ENCODE results near the gene CACNG4. TPM values are rescaled to one million over a fixed set of nuclear protein-coding genes. Genes with fewer than 3 reads are reported as not detected.
A peak's percentile ranks its signal among the peaks of the same experiment; 100 is the strongest.

CACNG4 gene
- total RNA-seq, 1 donor from 2014 or later: not detected

DNA sequence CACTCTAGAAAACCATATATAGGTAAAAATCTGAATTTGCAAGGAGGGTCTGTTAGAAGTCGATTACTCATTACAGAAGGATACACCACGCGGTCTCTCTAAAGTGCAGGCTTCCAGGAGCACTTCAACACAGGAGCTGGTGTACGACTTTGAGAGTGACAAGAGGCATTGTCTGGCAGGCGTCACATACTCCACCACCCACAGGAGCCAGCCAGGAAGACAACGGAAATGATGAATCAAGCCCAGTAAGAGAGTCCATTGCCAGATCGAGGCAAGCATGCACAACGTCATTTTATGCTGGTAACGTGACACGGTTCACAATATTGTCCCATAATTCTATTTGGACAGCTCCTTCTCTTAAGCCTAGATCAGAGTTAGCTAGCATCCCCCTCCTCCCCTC is 15.0 kb upstream of the CACNG4 start:
- no peaks in the 10 kb centered on the region for H3K36me3 ChIP-seq (ENCODE audit: control insufficient read depth, insufficient read depth, low read length)
- no peak for FAIRE-seq
- no peak overlapping the region for H3K4me3 ChIP-seq (ENCODE audit: low read depth, low read length)
- peak; percentile 19 for DNase-seq (ENCODE audit: low read depth)
- H3K27me3 ChIP-seq (ENCODE audit: control insufficient read depth, insufficient read depth, low read length): no peaks in the 10 kb centered on the region
- TF ChIP-seq, protein P1, sequence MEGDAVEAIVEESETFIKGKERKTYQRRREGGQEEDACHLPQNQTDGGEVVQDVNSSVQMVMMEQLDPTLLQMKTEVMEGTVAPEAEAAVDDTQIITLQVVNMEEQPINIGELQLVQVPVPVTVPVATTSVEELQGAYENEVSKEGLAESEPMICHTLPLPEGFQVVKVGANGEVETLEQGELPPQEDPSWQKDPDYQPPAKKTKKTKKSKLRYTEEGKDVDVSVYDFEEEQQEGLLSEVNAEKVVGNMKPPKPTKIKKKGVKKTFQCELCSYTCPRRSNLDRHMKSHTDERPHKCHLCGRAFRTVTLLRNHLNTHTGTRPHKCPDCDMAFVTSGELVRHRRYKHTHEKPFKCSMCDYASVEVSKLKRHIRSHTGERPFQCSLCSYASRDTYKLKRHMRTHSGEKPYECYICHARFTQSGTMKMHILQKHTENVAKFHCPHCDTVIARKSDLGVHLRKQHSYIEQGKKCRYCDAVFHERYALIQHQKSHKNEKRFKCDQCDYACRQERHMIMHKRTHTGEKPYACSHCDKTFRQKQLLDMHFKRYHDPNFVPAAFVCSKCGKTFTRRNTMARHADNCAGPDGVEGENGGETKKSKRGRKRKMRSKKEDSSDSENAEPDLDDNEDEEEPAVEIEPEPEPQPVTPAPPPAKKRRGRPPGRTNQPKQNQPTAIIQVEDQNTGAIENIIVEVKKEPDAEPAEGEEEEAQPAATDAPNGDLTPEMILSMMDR (IDR thresholded peaks at IDR 0.05; ENCODE audit: insufficient read depth, low read length, severe bottlenecking): no peak

DNA sequence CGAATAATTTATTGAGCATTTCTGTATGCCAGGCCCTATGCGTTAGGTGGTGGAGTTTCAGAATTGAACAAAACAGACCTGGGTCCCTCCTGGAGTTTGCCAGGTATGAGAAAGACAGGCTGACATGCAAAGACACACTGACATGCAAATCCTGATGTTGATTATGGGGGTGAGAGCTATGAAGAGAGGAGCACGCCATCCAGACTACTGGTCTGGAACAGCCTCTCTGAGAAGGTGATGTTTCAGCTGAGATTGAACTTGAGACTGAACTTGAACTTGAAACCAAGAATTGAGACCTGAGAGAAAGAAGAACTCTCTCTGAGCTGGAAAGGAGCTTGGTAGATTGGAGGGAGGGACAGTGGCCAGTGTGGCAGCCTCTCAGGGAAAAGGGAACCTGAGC is 14.2 kb upstream of the CACNG4 start:
- H3K27me3 ChIP-seq (ENCODE audit: control insufficient read depth, insufficient read depth, low read length): no peaks in the 10 kb centered on the region
- TF ChIP-seq, protein P1 (IDR thresholded peaks at IDR 0.05; ENCODE audit: insufficient read depth, low read length, severe bottlenecking): no peak
- FAIRE-seq: no peak
- no peak overlapping the region for H3K4me3 ChIP-seq (ENCODE audit: low read depth, low read length)
- no peaks in the 10 kb centered on the region for H3K36me3 ChIP-seq (ENCODE audit: control insufficient read depth, insufficient read depth, low read length)
- no peak for DNase-seq (ENCODE audit: low read depth)

- no peaks in the 10 kb centered on the region for H3K27me3 ChIP-seq (ENCODE audit: control insufficient read depth, insufficient read depth, low read length)
- DNase-seq (ENCODE audit: low read depth) (peak; percentile 15), FAIRE-seq (no peak)
- no peaks in the 10 kb centered on the region for H3K36me3 ChIP-seq (ENCODE audit: control insufficient read depth, insufficient read depth, low read length)
- H3K4me3 ChIP-seq (ENCODE audit: low read depth, low read length): no peak overlapping the region
- TF ChIP-seq, protein P1 (IDR thresholded peaks at IDR 0.05; ENCODE audit: insufficient read depth, low read length, severe bottlenecking): no peak
Observed at GRCh38 chr17:66950886-66951604, 13.5 kb upstream of the CACNG4 start.

- FAIRE-seq: no peak
Observed at GRCh38 chr17:66951605-66951953, 12.9 kb upstream of the CACNG4 start.

DNA sequence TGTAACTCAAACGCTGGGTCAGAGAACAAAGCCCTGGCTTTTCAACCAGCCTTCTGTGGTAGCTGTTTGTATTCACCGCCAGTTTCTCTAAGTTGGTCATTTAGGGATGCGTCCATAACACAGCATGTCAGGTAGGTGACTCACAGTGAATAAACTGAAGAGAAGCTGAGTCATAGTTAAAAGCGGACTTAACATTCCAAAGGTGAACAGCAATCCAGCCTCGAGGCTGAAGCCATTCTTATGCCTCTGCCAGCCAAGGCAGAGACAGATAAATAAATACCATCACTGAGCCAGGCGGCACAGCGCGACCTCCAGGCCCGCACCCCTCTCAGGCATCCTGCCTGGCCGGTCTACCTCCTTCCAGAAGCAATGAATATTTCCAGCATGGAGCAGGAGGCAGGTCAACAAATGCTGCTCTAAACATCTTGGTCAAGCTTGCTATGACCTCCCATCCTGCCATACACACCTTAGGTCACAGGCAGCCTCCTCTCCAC is 12.4 kb upstream of the CACNG4 start:
- peak; percentile 98 for DNase-seq (ENCODE audit: low read depth)
- H3K36me3 ChIP-seq (ENCODE audit: control insufficient read depth, insufficient read depth, low read length): no peaks in the 10 kb centered on the region
- TF ChIP-seq, protein P1 (IDR thresholded peaks at IDR 0.05; ENCODE audit: insufficient read depth, low read length, severe bottlenecking): peak; percentile 4
- no peak overlapping the region for H3K4me3 ChIP-seq (ENCODE audit: low read depth, low read length)
- FAIRE-seq: peak; percentile 98
- H3K27me3 ChIP-seq (ENCODE audit: control insufficient read depth, insufficient read depth, low read length): no peaks in the 10 kb centered on the region

More at GRCh38 chr17:66951605-66951953, 12.9 kb upstream of the CACNG4 start:
- TF ChIP-seq, protein P1 (IDR thresholded peaks at IDR 0.05; ENCODE audit: insufficient read depth, low read length, severe bottlenecking): no peak
- Histone ChIP-seq H3K36me3 (ENCODE audit: control insufficient read depth, insufficient read depth, low read length) (no peaks in the 10 kb centered on the region), H3K27me3 (ENCODE audit: control insufficient read depth, insufficient read depth, low read length) (no peaks in the 10 kb centered on the region), H3K4me3 (ENCODE audit: low read depth, low read length) (no peak overlapping the region)
- DNase-seq (ENCODE audit: low read depth): peak; percentile 36
